BJ (cell line): ENCODE results near the gene ANKRD9. TPM values are rescaled to one million over a fixed set of nuclear protein-coding genes. Genes with fewer than 3 reads are reported as not detected.

ENCODE experiments used
- CTCF ChIA-PET: fragments of 350-600 bp; formaldehyde crosslinking; extraction: SDS; loops from one replicate; lab custom pipeline; 2021; ENCODE audit warnings: antibody characterized with exemption, inconsistent platforms; lab: Yijun Ruan, JAX
- POLR2A ChIA-PET: fragments of 300-600 bp; sonication (Branson Sonifier 250); formaldehyde crosslinking; extraction: SDS; loops from one replicate; lab custom pipeline; 2021; ENCODE audit warnings: antibody characterized with exemption; lab: Charles Lee
- DNase-seq: peaks from one replicate; pipeline ENCODE4 v3.0.0-alpha.2; 2011; ENCODE audit warnings: low read depth
- H3K27me3 ChIP-seq: 2 replicates; pipeline ENCODE4 v1.6.0; 2011; ENCODE audit warnings: low read length; ENCODE audit not compliant: control insufficient read depth, insufficient read depth
- H3K36me3 ChIP-seq: 2 replicates; pipeline ENCODE4 v1.5.1; 2011; ENCODE audit warnings: low read length; ENCODE audit not compliant: control insufficient read depth, insufficient read depth
- H3K4me3 ChIP-seq: 2 replicates; pipeline ENCODE4 v1.5.1; 2011; ENCODE audit warnings: low read depth, mild to moderate bottlenecking, control low read depth, low read length
- CTCF ChIP-seq: IDR thresholded peaks from 2 replicates; pipeline ENCODE4 v1.5.1; 2011; ENCODE audit warnings: low read depth, mild to moderate bottlenecking, control low read depth, inconsistent platforms, low read length, moderate library complexity; ENCODE audit not compliant: insufficient read depth
- polyA plus RNA-seq: library from polyadenylated mRNA; depleted of rRNA; stranded (reverse); fragments of >200 nt; gene quantifications from 2 replicates; pipeline ENCODE4 v1.2.3, GENCODE V29; 2011

The ANKRD9 gene
- polyA plus RNA-seq, 1 experiment = 9.1 TPM

GRCh38 chr14:102512793-102513300 is 3.3 kb upstream of the ANKRD9 start:
- no peaks in the 10 kb centered on the region for H3K27me3 ChIP-seq
- ChIA-PET POLR2A (no interaction called here), CTCF (interaction anchor here (1.2 to 2.6 kb wide), 2 partner anchors 12 to 75 kb away, joined by 5 to 9 read pairs; no protein-coding TSS in a partner anchor)
- DNase-seq = no peak
- H3K36me3 ChIP-seq = no peaks in the 10 kb centered on the region
- no peak overlapping the region for H3K4me3 ChIP-seq
- no peak for TF ChIP-seq CTCF

DNA sequence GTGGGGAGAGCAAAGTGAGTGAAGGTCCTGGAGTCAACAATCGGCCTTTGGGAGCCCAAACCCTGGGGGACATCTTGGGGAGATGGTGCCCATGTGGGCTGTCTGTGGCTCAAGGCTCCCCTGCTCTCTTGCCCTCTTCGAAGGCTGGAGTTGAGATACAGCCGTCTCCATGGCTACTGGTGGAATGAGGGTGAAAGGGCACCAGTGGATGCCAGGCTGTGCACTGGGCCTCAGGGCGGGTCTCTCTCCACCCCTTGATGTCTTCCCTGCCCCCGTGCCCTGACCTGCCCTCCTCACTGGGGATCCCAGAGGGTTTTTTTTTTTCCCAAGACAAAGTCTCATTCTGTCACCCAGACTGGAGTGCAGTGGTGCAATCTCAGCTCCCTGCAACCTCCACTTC is 2.0 kb upstream of the ANKRD9 start:
- Histone ChIP-seq H3K4me3 (no peak overlapping the region), H3K27me3 (no peaks in the 10 kb centered on the region), H3K36me3 (no peaks in the 10 kb centered on the region)
- POLR2A ChIA-PET = no interaction called here
- DNase-seq = no peak
- CTCF ChIA-PET = interaction anchor here (1.3 to 2.6 kb wide), 2 partner anchors 26 to 74 kb away, joined by 3 to 9 read pairs; no protein-coding TSS in a partner anchor
- TF ChIP-seq CTCF = no peak

DNA sequence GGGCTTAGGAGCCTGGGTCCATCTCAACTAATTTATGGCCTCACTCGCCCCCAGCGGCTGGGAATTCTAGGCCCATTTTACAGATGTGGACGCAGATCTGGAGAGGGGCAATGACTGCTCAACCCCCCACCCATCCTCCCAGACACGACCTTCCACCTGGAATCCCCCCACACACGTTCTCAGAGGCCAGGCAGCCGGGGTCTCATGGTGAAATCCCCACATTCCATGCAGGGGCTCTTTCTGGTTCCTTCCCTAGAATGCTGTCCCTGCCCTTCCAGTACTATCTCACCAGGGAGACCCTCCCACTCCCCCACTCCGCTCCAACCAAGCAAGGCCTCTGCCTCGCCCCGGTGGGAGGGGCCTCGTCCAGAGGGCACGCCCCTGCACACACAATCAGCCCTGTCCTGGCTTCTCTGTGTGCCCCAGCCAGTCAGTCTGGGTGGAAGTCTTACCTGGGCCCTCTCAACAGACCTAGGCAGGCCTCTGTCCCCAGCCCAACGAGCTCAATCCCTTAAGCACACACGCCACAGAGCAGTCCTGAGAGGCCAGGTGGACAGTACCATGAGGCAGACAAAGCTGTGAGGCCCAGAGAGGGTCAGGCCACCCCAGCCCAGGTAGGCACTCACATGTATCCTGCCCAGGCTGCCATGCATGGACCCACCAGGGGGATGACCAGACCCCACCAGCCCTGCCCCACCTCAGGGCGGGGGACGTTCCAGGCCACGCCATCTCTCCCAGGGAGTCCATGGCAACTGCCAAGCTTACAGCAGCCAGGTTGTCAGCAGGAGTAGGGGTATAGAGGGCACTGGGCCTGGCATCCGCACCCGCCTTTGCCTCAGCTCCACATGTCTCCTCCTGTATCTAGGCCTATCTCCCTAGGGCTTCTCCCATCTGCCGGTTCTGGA is 1.3 kb upstream of the ANKRD9 start:
- no peak for TF ChIP-seq CTCF
- CTCF ChIA-PET = interaction anchor here (1.1 to 2.6 kb wide), 4 partner anchors 10 to 73 kb away, joined by 3 to 9 read pairs (median 3); no protein-coding TSS in a partner anchor
- no peak for DNase-seq
- H3K27me3 ChIP-seq = no peaks in the 10 kb centered on the region
- H3K4me3 ChIP-seq = no peak overlapping the region; the same call in 1 of the 2 replicates
- no peaks in the 10 kb centered on the region for H3K36me3 ChIP-seq
- POLR2A ChIA-PET = no interaction called here

GRCh38 chr14:102508774-102509745 is 516 bp downstream of the ANKRD9 start:
- Histone ChIP-seq H3K27me3 (no peaks in the 10 kb centered on the region), H3K4me3 (peak overlapping the region; percentile 54), H3K36me3 (no peaks in the 10 kb centered on the region)
- POLR2A ChIA-PET = interaction anchor here (0.9 kb wide), 1 partner anchor 9 kb away, joined by 5 read pairs; no protein-coding TSS in a partner anchor
- no peak for DNase-seq
- TF ChIP-seq CTCF = no peak
- CTCF ChIA-PET = interaction anchor here (0.6 to 1.5 kb wide), 5 partner anchors 8 to 72 kb away, joined by 3 to 6 read pairs (median 3); no protein-coding TSS in a partner anchor
